ENCODE measurements around the gene IDH3G. TPM values are rescaled to one million over a fixed set of nuclear protein-coding genes. Genes with fewer than 3 reads are reported as not detected.

Gene IDH3G
- polyA plus RNA-seq, 1 donor (not counting 4 experiments of a cell fraction or from before 2014, with no cell fraction given) = 44.7 TPM

- no peaks in the 10 kb centered on the region for H4K20me1 ChIP-seq (ENCODE audit: control insufficient read depth, extremely low read depth, insufficient read depth, low read length)
- H3K9me1 ChIP-seq (ENCODE audit: control insufficient read depth, extremely low read depth, insufficient read depth, low read length) = no peaks in the 10 kb centered on the region
- H3K4me1 ChIP-seq (ENCODE audit: control insufficient read depth, extremely low read depth, insufficient read depth, low read length) = peaks cover 13% of the 10 kb centered on the region
- H3K9ac ChIP-seq (ENCODE audit: control insufficient read depth, extremely low read depth, insufficient read depth, low read length) = no peak overlapping the region
- H3K79me2 ChIP-seq (ENCODE audit: control insufficient read depth, insufficient read depth, low read length) = peaks cover 2% of the 10 kb centered on the region
- no peak overlapping the region for H3K27ac ChIP-seq (ENCODE audit: control insufficient read depth, insufficient read depth, low read length)
- DNase-seq (ENCODE audit: low read depth, low spot score) = no peak
- dilution Hi-C loops (cut with MboI; ENCODE audit: extremely low pct_ligation_motif_present, low sequenced_read_pairs) = no loop called here
- TF ChIP-seq CTCF (optimal IDR thresholded peaks at IDR 0.05 in 1 of 3, IDR thresholded peaks at IDR 0.05 in 1 of 3, conservative IDR thresholded peaks at IDR 0.05 in 1 of 3; ENCODE audit: extremely low read depth in 1 of 3, insufficient read depth in 2 of 3, low read length in 3 of 3) (no peak), EZH2 (IDR thresholded peaks at IDR 0.05; ENCODE audit: low read length) (no peak)
- H2AFZ ChIP-seq (ENCODE audit: control insufficient read depth, low read length) = no peak overlapping the region
- FAIRE-seq = no peak
- peaks cover 4% of the 10 kb centered on the region for H3K9me3 ChIP-seq (ENCODE audit: control insufficient read depth, low read depth, low read length)
- H3K36me3 ChIP-seq (ENCODE audit: control insufficient read depth in 2 of 2, extremely low read depth in 1 of 2, insufficient read depth in 2 of 2, low read length in 2 of 2) = peaks cover 0 to 2% of the 10 kb centered on the region in 2 experiments
- H3K27me3 ChIP-seq (ENCODE audit: control insufficient read depth, extremely low read depth, insufficient read depth, low read length) = no peaks in the 10 kb centered on the region
- H3K4me2 ChIP-seq (ENCODE audit: control insufficient read depth, extremely low read depth, insufficient read depth, low read depth, low read length) = no peak overlapping the region
- H3K4me3 ChIP-seq (ENCODE audit: control insufficient read depth in 2 of 3, extremely low read depth in 1 of 3, insufficient read depth in 2 of 3, low read depth in 1 of 3, low read length in 3 of 3) = no peak overlapping the region
Measured at GRCh38 chrX:153766871-153767673, 27.1 kb downstream of the IDH3G start.

DNA sequence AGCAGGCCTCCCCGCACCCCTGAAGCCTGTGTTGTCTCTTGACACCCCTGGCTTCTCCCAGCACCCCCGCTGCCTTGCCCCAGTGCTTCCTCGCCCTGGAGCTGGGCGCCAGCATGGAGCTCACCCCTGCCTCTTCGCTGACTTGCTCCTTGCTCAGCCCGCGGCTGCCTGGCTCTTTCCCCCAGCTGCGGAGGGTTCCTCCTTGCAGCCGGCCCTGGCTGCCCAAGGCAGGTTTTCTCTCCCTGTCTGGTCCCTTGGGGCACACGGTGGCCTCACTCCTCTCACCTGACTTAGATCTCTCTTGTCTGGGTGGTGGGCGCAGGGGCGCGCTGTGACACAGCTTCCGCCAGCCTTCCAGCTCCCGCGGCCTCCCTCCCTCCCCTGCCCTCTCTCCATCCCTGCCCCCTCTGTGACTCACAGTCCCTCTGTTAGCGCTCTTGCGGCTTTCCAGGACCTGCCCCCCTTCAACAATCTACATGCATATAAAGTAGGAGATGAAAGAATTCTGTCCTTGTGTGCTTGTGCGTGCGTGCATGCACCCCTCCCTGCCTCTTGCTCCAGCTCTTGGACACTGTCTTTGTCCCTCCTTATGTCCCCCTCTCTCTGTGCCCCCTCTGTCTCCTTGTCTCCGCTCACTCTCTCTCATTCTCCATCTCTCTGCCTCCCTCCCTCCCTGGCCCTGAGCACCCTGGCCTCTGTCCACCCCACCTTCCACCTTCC is 27.9 kb downstream of the IDH3G start:
- Histone ChIP-seq H3K4me2 (ENCODE audit: control insufficient read depth, extremely low read depth, insufficient read depth, low read depth, low read length) (peak overlapping the region; percentile 41), H4K20me1 (ENCODE audit: control insufficient read depth, extremely low read depth, insufficient read depth, low read length) (no peaks in the 10 kb centered on the region), H3K79me2 (ENCODE audit: control insufficient read depth, insufficient read depth, low read length) (peaks cover 2% of the 10 kb centered on the region), H3K9me1 (ENCODE audit: control insufficient read depth, extremely low read depth, insufficient read depth, low read length) (no peaks in the 10 kb centered on the region), H3K4me1 (ENCODE audit: control insufficient read depth, extremely low read depth, insufficient read depth, low read length) (peaks cover 13% of the 10 kb centered on the region), H3K36me3 (ENCODE audit: control insufficient read depth in 2 of 2, extremely low read depth in 1 of 2, insufficient read depth in 2 of 2, low read length in 2 of 2) (peaks cover 0 to 2% of the 10 kb centered on the region in 2 experiments), H3K27ac (ENCODE audit: control insufficient read depth, insufficient read depth, low read length) (peak overlapping the region; percentile 26), H3K9me3 (ENCODE audit: control insufficient read depth, low read depth, low read length) (peaks cover 4% of the 10 kb centered on the region), H3K9ac (ENCODE audit: control insufficient read depth, extremely low read depth, insufficient read depth, low read length) (peak overlapping the region; percentile 33), H3K4me3 (ENCODE audit: control insufficient read depth in 2 of 3, extremely low read depth in 1 of 3, insufficient read depth in 2 of 3, low read depth in 1 of 3, low read length in 3 of 3) (peak overlapping the region in 1 of 3 experiments; percentile 2), H3K27me3 (ENCODE audit: control insufficient read depth, extremely low read depth, insufficient read depth, low read length) (no peaks in the 10 kb centered on the region), H2AFZ (ENCODE audit: control insufficient read depth, low read length) (peak overlapping the region; percentile 40)
- FAIRE-seq (no peak), DNase-seq (ENCODE audit: low read depth, low spot score) (no peak)
- TF ChIP-seq CTCF (optimal IDR thresholded peaks at IDR 0.05 in 1 of 3, IDR thresholded peaks at IDR 0.05 in 1 of 3, conservative IDR thresholded peaks at IDR 0.05 in 1 of 3; ENCODE audit: extremely low read depth in 1 of 3, insufficient read depth in 2 of 3, low read length in 3 of 3) = no peak
- TF ChIP-seq EZH2 (IDR thresholded peaks at IDR 0.05; ENCODE audit: low read length) = no peak
- dilution Hi-C loops (cut with MboI; ENCODE audit: extremely low pct_ligation_motif_present, low sequenced_read_pairs) = no loop called here
